GM23248 (cell line): ENCODE measurements around the gene CPN2. TPM values are rescaled to one million over a fixed set of nuclear protein-coding genes. Genes with fewer than 3 reads are reported as not detected.

Experiments used
- DNase-seq: peaks from one replicate; pipeline ENCODE4 v3.0.0-alpha.2; 2015
- H2AFZ ChIP-seq: fragments of 200-600 bp; sonication (generic); 2 replicates; pipeline ENCODE4 v1.6.1; 2016; ENCODE audit warnings: antibody characterized with exemption
- H3F3A ChIP-seq: fragments of 200-600 bp; sonication (generic); 2 replicates; pipeline ENCODE4 v1.6.1; 2016; ENCODE audit warnings: mild to moderate bottlenecking, antibody characterized with exemption, mixed run types; ENCODE audit not compliant: insufficient read depth
- H3K27ac ChIP-seq: fragments of 200-600 bp; sonication (generic); 2 replicates; pipeline ENCODE4 v1.5.1; 2016; ENCODE audit warnings: mild to moderate bottlenecking
- H3K27me3 ChIP-seq: fragments of 200-600 bp; sonication (generic); replicated peaks from 2 replicates; pipeline ENCODE4 v1.6.1; 2016; ENCODE audit warnings: mild to moderate bottlenecking; ENCODE audit not compliant: insufficient read depth
- H3K36me3 ChIP-seq: fragments of 200-600 bp; sonication (generic); 2 replicates; pipeline ENCODE4 v1.6.1; 2016; ENCODE audit warnings: low read depth, mild to moderate bottlenecking
- H3K4me1 ChIP-seq: fragments of 200-600 bp; sonication (generic); 2 replicates; pipeline ENCODE4 v1.6.1; 2016; ENCODE audit warnings: mild to moderate bottlenecking; ENCODE audit not compliant: insufficient read depth
- H3K4me2 ChIP-seq: fragments of 200-600 bp; sonication (generic); one replicate; pipeline ENCODE4 v1.6.1; 2016; ENCODE audit warnings: mild to moderate bottlenecking; ENCODE audit not compliant: unreplicated experiment
- H3K4me3 ChIP-seq: fragments of 200-600 bp; sonication (generic); 2 replicates; pipeline ENCODE4 v1.5.1; 2016; ENCODE audit warnings: mild to moderate bottlenecking
- H3K79me2 ChIP-seq: fragments of 200-600 bp; sonication (generic); 2 replicates; pipeline ENCODE4 v1.6.1; 2016; ENCODE audit warnings: mild to moderate bottlenecking; ENCODE audit not compliant: insufficient read depth
- H3K9ac ChIP-seq: fragments of 200-600 bp; sonication (generic); 2 replicates; pipeline ENCODE4 v1.6.1; 2016; ENCODE audit warnings: mild to moderate bottlenecking
- H3K9me2 ChIP-seq: fragments of 200-600 bp; sonication (generic); 2 replicates; pipeline ENCODE4 v1.6.1; 2016; ENCODE audit warnings: mixed run types, mild to moderate bottlenecking, moderate library complexity; ENCODE audit not compliant: insufficient read depth
- H3K9me3 ChIP-seq: fragments of 200-600 bp; sonication (generic); one replicate; pipeline ENCODE4 v1.6.1; 2017; ENCODE audit warnings: low read depth
- H4K20me1 ChIP-seq: fragments of 200-600 bp; sonication (generic); 2 replicates; pipeline ENCODE4 v1.6.0; 2016; ENCODE audit not compliant: insufficient read depth
- EZH2 ChIP-seq: fragments of 200-600 bp; sonication (generic); IDR thresholded peaks from 2 replicates; pipeline ENCODE4 v1.6.1; 2018; ENCODE audit warnings: antibody characterized with exemption, mild to moderate bottlenecking; ENCODE audit not compliant: insufficient read depth, poor library complexity, severe bottlenecking
- EZH2phosphoT487 ChIP-seq: fragments of 200-600 bp; sonication (generic); IDR thresholded peaks from 2 replicates; pipeline ENCODE4 v1.6.1; 2018; ENCODE audit warnings: antibody characterized with exemption, moderate library complexity, mild to moderate bottlenecking, low read depth; ENCODE audit not compliant: insufficient read depth
- WGBS, 2 experiments: methylation state at CpG; one replicate each; pipeline ENCODE4 v1.1.6; 2015 to 2017; ENCODE audit warnings: low lambda C conversion rate in 2 of 2, low coverage in 1 of 2; ENCODE audit errors: missing lambda C conversion rate in 2 of 2; 5-methylcytosine and 5-hydroxymethylcytosine counted together
- in situ Hi-C: fragments of 300-500 bp; cut with MboI; formaldehyde crosslinking; loops from 2 replicates; pipeline ENCODE4 v1.15.0; 2020
- polyA plus RNA-seq: library from polyadenylated mRNA; unstranded; fragments of >200 nt; fragmentation: Nextera tagmentation; extraction: Ambion mirVana; gene quantifications from 2 replicates; pipeline ENCODE4 v1.2.1, GENCODE V29; 2016
- total RNA-seq: library from RNA; depleted of rRNA; stranded (reverse); fragments of >200 nt; shearing (Covaris generic); gene quantifications from 2 replicates; pipeline ENCODE4 v1.2.3, GENCODE V29; 2014

CPN2 gene
- total and polyA plus RNA-seq, 2 experiments from 2014 or later = not detected

GRCh38 chr3:194351952-194352536 lies 916 bp upstream of the CPN2 start:
- Histone ChIP-seq H3K36me3 (no peaks in the 10 kb centered on the region), H3K9ac (no peak overlapping the region), H3K9me3 (no peaks in the 10 kb centered on the region), H3K4me1 (no peaks in the 10 kb centered on the region), H4K20me1 (no peaks in the 10 kb centered on the region), H3K4me3 (no peak overlapping the region), H3K9me2 (no peaks in the 10 kb centered on the region), H3K79me2 (no peaks in the 10 kb centered on the region), H3F3A (no peaks in the 10 kb centered on the region), H3K27ac (no peak overlapping the region), H3K4me2 (no peak overlapping the region), H2AFZ (no peak overlapping the region), H3K27me3 (no peaks in the 10 kb centered on the region)
- DNase-seq = no peak
- 94 to 99% methylated on average over 8 to 14 of the region's 14 CpGs for WGBS, 2 experiments
- in situ Hi-C loops = no loop called here
- no peak for TF ChIP-seq EZH2phosphoT487
- no peak for TF ChIP-seq EZH2

GRCh38 chr3:194350726-194351071 lies 429 bp downstream of the CPN2 start:
- TF ChIP-seq EZH2 = no peak
- no peak for TF ChIP-seq EZH2phosphoT487

GRCh38 chr3:194348354-194348753 lies 2.8 kb downstream of the CPN2 start:
- Histone ChIP-seq H3K4me2 (no peak overlapping the region), H3K9me3 (no peaks in the 10 kb centered on the region), H3K4me3 (no peak overlapping the region), H3K27me3 (no peaks in the 10 kb centered on the region), H3K79me2 (no peaks in the 10 kb centered on the region), H3K4me1 (peaks cover 5% of the 10 kb centered on the region), H4K20me1 (no peaks in the 10 kb centered on the region), H3K9me2 (no peaks in the 10 kb centered on the region), H3K9ac (no peak overlapping the region), H3K27ac (no peak overlapping the region), H3K36me3 (no peaks in the 10 kb centered on the region), H3F3A (no peaks in the 10 kb centered on the region), H2AFZ (no peak overlapping the region)
- in situ Hi-C loops = no loop called here
- peak; percentile 57 for DNase-seq
- no peak for TF ChIP-seq EZH2phosphoT487
- no peak for TF ChIP-seq EZH2
- 33 to 34% methylated on average over 6 of the region's 6 CpGs for WGBS, 2 experiments

More at GRCh38 chr3:194350726-194351071, 429 bp downstream of the CPN2 start:
- Histone ChIP-seq H3K27ac (no peak overlapping the region), H3K4me1 (no peaks in the 10 kb centered on the region), H3K9me2 (no peaks in the 10 kb centered on the region), H3K36me3 (no peaks in the 10 kb centered on the region), H3K4me2 (no peak overlapping the region), H3F3A (no peaks in the 10 kb centered on the region), H4K20me1 (no peaks in the 10 kb centered on the region), H3K9ac (no peak overlapping the region), H3K27me3 (no peaks in the 10 kb centered on the region), H3K4me3 (no peak overlapping the region), H2AFZ (no peak overlapping the region), H3K79me2 (no peaks in the 10 kb centered on the region), H3K9me3 (no peaks in the 10 kb centered on the region)
- no peak for DNase-seq
- 78% methylated on average over 3 of the region's 3 CpGs for WGBS, 2 experiments
- in situ Hi-C loops = no loop called here

- in situ Hi-C loops = no loop called here
- no peaks in the 10 kb centered on the region for H4K20me1 ChIP-seq
- no peak overlapping the region for H2AFZ ChIP-seq
- no peaks in the 10 kb centered on the region for H3K9me2 ChIP-seq
- no peaks in the 10 kb centered on the region for H3K79me2 ChIP-seq
- H3K27ac ChIP-seq = no peak overlapping the region
- no peaks in the 10 kb centered on the region for H3K36me3 ChIP-seq
- H3K4me3 ChIP-seq = no peak overlapping the region
- DNase-seq = peak; percentile 74
- no peak overlapping the region for H3K4me2 ChIP-seq
- no peak overlapping the region for H3K9ac ChIP-seq
- no peaks in the 10 kb centered on the region for H3F3A ChIP-seq
- no peaks in the 10 kb centered on the region for H3K9me3 ChIP-seq
- 28 to 35% methylated on average over 5 of the region's 5 CpGs for WGBS, 2 experiments
- TF ChIP-seq EZH2 (no peak), EZH2phosphoT487 (no peak)
- H3K4me1 ChIP-seq = peaks cover 10% of the 10 kb centered on the region
- H3K27me3 ChIP-seq = no peaks in the 10 kb centered on the region
Measured at GRCh38 chr3:194346621-194347020, 4.5 kb downstream of the CPN2 start.

- H3K4me3 ChIP-seq = no peak overlapping the region
- H3K27me3 ChIP-seq = no peaks in the 10 kb centered on the region
- no peaks in the 10 kb centered on the region for H3K36me3 ChIP-seq
- 84 to 94% methylated on average over 9 of the region's 9 CpGs for WGBS, 2 experiments
- no peaks in the 10 kb centered on the region for H4K20me1 ChIP-seq
- no peaks in the 10 kb centered on the region for H3K9me3 ChIP-seq
- H3K9me2 ChIP-seq = no peaks in the 10 kb centered on the region
- no peak overlapping the region for H3K27ac ChIP-seq
- no peaks in the 10 kb centered on the region for H3K79me2 ChIP-seq
- H3F3A ChIP-seq = no peaks in the 10 kb centered on the region
- in situ Hi-C loops = no loop called here
- TF ChIP-seq EZH2phosphoT487 (no peak), EZH2 (no peak)
- DNase-seq = no peak
- no peak overlapping the region for H3K4me2 ChIP-seq
- H2AFZ ChIP-seq = no peak overlapping the region
- H3K9ac ChIP-seq = no peak overlapping the region
- peaks cover 10% of the 10 kb centered on the region for H3K4me1 ChIP-seq
Measured at GRCh38 chr3:194346035-194346434, 5.1 kb downstream of the CPN2 start.
